Measurements from ENCODE around the gene TMEM238. TPM values are rescaled to one million over a fixed set of nuclear protein-coding genes. Genes with fewer than 3 reads are reported as not detected.

Gene TMEM238
- total RNA-seq, 2 donors from 2014 or later, result 12.5 to 53.4 TPM

DNA sequence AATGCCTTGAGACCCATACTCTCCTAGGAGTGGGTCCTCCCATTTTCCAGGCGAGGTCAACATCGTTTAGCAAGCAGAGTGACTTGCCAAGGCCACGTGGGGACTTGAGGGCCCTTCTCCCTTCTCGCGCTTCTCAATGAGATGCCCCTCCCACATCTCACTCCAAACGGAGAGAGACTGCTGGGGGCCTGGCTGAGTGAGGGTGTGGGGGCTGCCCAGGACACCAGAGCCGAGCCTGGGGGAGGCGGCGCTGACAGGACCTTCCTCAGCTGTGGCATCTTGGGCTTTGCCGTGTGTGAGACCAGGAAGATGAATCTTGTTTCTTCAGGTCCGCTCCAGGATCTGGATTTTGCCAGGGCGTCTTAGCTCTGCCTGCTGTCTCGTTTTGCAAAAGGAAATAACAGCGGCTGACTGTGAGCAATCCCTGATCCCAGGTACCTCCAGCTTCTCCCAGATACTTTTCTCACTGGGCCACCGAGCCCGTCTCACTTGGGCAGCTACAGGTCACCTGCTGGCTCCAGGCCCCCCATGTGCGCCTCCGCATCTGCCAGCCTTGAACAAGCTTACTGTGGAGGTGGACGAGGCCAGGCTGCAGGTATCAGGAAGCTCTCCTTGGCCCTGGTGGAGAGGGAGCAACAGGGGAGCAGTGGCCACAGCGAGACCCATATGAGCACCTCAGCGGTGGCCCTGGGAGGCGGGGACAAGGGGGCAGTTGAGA is 35.6 kb downstream of the TMEM238 start:
- no peak overlapping the region for H3K27ac ChIP-seq
- no peaks in the 10 kb centered on the region for H3K9me3 ChIP-seq
- ATAC-seq (no peak), DNase-seq (no peak)
- peaks cover 8% of the 10 kb centered on the region for H3K4me1 ChIP-seq
- intact Hi-C loops (cut with DNase I), result no loop called here
- H3K27me3 ChIP-seq, result peaks cover 0 to 17% of the 10 kb centered on the region in 2 donors
- whole genome bisulfite sequencing, 2 donors, result 72 to 80% methylated on average over 18 to 22 of the region's 22 CpGs
- H3K4me3 ChIP-seq, result no peak overlapping the region
- peaks cover 0 to 1% of the 10 kb centered on the region in 2 donors for H3K36me3 ChIP-seq (replicated peaks in 1 of 2; ENCODE audit: insufficient read depth in 1 of 2, low read depth in 2 of 2)
- TF ChIP-seq, protein P1, sequence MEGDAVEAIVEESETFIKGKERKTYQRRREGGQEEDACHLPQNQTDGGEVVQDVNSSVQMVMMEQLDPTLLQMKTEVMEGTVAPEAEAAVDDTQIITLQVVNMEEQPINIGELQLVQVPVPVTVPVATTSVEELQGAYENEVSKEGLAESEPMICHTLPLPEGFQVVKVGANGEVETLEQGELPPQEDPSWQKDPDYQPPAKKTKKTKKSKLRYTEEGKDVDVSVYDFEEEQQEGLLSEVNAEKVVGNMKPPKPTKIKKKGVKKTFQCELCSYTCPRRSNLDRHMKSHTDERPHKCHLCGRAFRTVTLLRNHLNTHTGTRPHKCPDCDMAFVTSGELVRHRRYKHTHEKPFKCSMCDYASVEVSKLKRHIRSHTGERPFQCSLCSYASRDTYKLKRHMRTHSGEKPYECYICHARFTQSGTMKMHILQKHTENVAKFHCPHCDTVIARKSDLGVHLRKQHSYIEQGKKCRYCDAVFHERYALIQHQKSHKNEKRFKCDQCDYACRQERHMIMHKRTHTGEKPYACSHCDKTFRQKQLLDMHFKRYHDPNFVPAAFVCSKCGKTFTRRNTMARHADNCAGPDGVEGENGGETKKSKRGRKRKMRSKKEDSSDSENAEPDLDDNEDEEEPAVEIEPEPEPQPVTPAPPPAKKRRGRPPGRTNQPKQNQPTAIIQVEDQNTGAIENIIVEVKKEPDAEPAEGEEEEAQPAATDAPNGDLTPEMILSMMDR (IDR thresholded peaks at IDR 0.05), result no peak
- no peak for TF ChIP-seq POLR2A (IDR thresholded peaks at IDR 0.05)

DNA sequence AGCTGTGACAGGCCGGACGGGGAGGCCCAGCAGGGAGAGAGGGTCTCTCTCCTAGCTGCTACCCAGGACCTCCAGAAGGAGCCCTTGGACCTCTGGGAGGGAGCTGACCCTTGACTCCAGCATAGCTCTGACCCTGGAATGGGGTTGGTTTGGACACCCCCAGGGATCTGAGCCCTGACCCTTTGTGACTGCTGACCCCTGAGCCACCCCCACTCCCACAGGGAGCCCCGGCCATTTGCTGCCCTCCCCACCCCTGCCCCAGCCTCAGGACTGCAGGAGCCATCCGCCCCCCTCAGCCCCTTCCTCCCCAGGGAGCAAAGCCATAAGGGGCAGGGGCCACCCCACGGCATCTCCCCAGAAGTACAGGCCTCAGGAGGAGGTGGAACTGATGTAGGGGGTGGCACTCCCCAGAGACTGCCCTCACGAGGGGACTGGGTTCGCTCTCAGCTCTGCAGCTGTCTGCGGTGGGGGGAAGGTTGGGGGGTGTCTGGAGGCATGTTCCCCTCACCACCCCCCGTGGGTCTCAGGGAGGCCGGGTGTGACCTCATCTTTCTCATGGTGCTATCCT is 36.6 kb downstream of the TMEM238 start:
- H3K4me3 ChIP-seq, result no peak overlapping the region
- DNase-seq, result no peak
- no peaks in the 10 kb centered on the region for H3K9me3 ChIP-seq
- ATAC-seq, result no peak
- intact Hi-C loops (cut with DNase I), result no loop called here
- H3K4me1 ChIP-seq, result no peaks in the 10 kb centered on the region
- H3K36me3 ChIP-seq (replicated peaks in 1 of 2; ENCODE audit: insufficient read depth in 1 of 2, low read depth in 2 of 2), result peaks cover 0 to 1% of the 10 kb centered on the region in 2 donors
- WGBS, 2 donors, result 80% methylated on average over 10 of the region's 10 CpGs; no CpG with 5 or more reads in 1 of the 2 donors
- no peak overlapping the region for H3K27ac ChIP-seq
- TF ChIP-seq, protein P1 (IDR thresholded peaks at IDR 0.05), result no peak
- peaks cover 0 to 8% of the 10 kb centered on the region in 2 donors for H3K27me3 ChIP-seq

DNA sequence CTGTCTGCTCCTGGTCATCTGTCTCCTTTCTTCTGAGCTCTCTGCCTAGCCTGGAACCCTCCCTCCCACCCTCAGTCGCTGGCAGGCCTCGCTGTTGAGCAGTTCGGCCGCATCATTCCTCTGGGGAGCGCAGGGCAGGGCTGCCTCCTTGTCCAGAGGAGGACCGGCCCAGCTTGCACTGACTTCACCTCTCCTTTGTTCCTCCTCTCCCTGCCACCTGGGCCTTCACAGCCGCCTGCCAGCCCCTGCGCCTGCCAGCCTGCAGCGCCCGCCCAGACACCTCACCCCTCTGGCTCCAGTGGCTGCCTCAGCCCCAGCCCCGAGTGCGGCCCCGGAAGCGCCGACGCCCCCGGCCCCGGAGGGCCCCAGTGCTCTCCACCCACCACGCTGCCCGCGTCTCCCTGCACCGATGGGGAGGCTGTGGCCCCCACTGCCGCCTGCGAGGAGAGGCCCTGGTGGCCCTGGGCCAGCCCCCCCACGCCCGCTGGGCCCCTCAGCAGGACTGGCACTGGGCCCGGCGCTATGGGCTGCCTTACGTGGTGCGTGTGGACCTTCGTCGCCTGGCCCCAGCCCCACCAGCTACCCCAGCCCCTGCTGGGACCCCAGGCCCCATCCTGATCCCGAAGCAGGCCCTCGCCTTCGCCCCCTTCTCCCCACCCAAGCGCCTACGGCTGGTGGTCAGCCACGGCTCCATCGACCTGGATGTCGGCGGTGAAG is 37.2 kb downstream of the TMEM238 start:
- intact Hi-C loops (cut with DNase I), result no loop called here
- Histone ChIP-seq H3K4me3 (no peak overlapping the region), H3K27me3 (peaks cover 0 to 2% of the 10 kb centered on the region in 2 donors), H3K4me1 (no peaks in the 10 kb centered on the region), H3K9me3 (no peaks in the 10 kb centered on the region), H3K36me3 (replicated peaks in 1 of 2; ENCODE audit: insufficient read depth in 1 of 2, low read depth in 2 of 2) (peaks cover 0 to 1% of the 10 kb centered on the region in 2 donors), H3K27ac (no peak overlapping the region)
- no peak for TF ChIP-seq POLR2A (IDR thresholded peaks at IDR 0.05)
- TF ChIP-seq, protein P1 (IDR thresholded peaks at IDR 0.05), result no peak
- no peak for ATAC-seq
- WGBS, 2 donors, result 95 to 100% methylated on average over 7 to 25 of the region's 41 CpGs
- no peak for DNase-seq

DNA sequence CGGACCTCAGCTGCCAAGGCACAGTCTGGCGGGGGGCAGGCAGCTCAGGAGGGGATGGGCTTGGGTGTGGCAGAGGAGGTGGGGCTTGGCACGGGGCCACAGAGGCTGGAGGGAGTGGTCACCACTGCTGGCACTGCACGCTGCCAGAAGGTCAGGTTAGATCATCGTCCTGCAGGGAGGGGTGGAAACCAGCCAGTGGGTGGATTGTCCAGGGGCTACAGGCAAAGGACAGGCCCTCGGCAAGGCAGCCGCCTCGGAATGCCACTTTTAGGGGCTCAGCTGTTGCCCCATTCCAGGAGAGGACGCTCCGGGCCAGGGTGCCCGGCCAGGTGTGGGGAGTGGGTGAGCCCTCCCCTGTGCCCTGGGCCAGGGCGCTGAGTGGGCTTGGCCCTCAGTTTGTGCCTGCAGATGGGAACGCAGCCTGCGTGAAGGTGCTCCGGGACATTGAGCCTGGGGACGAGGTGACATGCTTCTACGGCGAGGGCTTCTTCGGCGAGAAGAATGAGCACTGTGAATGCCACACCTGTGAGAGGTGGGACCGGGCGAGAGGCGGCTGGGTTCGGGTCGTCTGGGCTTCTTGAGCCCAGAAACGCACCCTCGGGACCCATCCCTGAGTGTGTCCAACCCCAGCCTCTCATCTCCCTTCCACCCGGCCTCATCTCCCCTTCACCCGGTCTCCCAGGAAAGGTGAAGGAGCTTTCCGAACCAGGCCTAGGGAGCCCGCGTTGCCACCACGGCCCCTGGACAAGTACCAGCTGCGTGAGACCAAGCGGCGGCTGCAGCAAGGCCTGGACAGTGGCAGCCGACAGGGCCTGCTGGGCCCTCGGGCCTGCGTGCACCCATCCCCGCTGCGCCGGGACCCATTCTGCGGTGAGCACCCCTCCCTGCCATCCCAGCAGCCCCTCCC is 38.0 kb downstream of the TMEM238 start:
- TF ChIP-seq POLR2A (IDR thresholded peaks at IDR 0.05), result no peak
- TF ChIP-seq, protein P1 (IDR thresholded peaks at IDR 0.05), result no peak
- H3K27me3 ChIP-seq, result no peaks in the 10 kb centered on the region
- ATAC-seq, result no peak
- DNase-seq, result peak in 2 of 4 donors; percentile 34 to 38
- peaks cover 0 to 1% of the 10 kb centered on the region in 2 donors for H3K36me3 ChIP-seq (replicated peaks in 1 of 2; ENCODE audit: insufficient read depth in 1 of 2, low read depth in 2 of 2)
- H3K4me1 ChIP-seq, result peaks cover 5% of the 10 kb centered on the region
- H3K9me3 ChIP-seq, result no peaks in the 10 kb centered on the region
- 80 to 86% methylated on average over 16 to 41 of the region's 43 CpGs for WGBS, 2 donors
- H3K27ac ChIP-seq, result no peak overlapping the region
- no peak overlapping the region for H3K4me3 ChIP-seq
- intact Hi-C loops (cut with DNase I), result no loop called here
